ENCODE measurements around the gene APLP1.

GRCh38 chr19:35868172-35868822 is at the start of gene APLP1:
- no peak for TF ChIP-seq EZH2 (IDR thresholded peaks at IDR 0.05; ENCODE audit: insufficient read depth, poor library complexity, severe bottlenecking)
- TF ChIP-seq EZH2phosphoT487 (IDR thresholded peaks at IDR 0.05; ENCODE audit: insufficient read depth, low read depth) = no peak

Data from GM23248 (cell line).